NCI-H2227 treated with DMSO at 0.1 percent for 48 hours (cell line): Measurements from ENCODE around the gene OLIG2.

ENCODE experiments used
- DNase-seq: peaks from one replicate; lab custom pipeline; 2025; lab: John Stamatoyannopoulos, UW

The OLIG2 gene

GRCh38 chr21:33025489-33026442, at the start of gene OLIG2:
OLIG2 (plus strand) TSS chr21:33025935; CDS start chr21:33026863, 928 bp downstream.
- DNase-seq: no peak

- no peak for DNase-seq
These were observed 48.9 kb upstream of the OLIG2 start for GRCh38 chr21:32976791-32977190.

- no peak for DNase-seq
These were observed 48.5 kb upstream of the OLIG2 start for GRCh38 chr21:32977216-32977615.

- DNase-seq: no peak
These were observed 47.1 kb upstream of the OLIG2 start for GRCh38 chr21:32978331-32979270.

GRCh38 chr21:32979598-32980268, 46.0 kb upstream of the OLIG2 start:
- no peak for DNase-seq

- DNase-seq: no peak
These were observed 44.6 kb upstream of the OLIG2 start for GRCh38 chr21:32981096-32981495.

GRCh38 chr21:32990666-32991065, 35.1 kb upstream of the OLIG2 start:
- no peak for DNase-seq

- no peak for DNase-seq
These were observed 34.4 kb upstream of the OLIG2 start for GRCh38 chr21:32991361-32991760.

GRCh38 chr21:32993894-32994293, 31.8 kb upstream of the OLIG2 start:
- DNase-seq: no peak

- DNase-seq: no peak
These were observed 31.4 kb upstream of the OLIG2 start for GRCh38 chr21:32994305-32994704.

GRCh38 chr21:33007747-33008146, 18.0 kb upstream of the OLIG2 start:
- no peak for DNase-seq

GRCh38 chr21:33008333-33009051, 17.2 kb upstream of the OLIG2 start:
- DNase-seq: no peak

- DNase-seq: no peak
These were observed 14.8 kb upstream of the OLIG2 start for GRCh38 chr21:33010931-33011330.

GRCh38 chr21:33011462-33011861, 14.3 kb upstream of the OLIG2 start:
- no peak for DNase-seq

- no peak for DNase-seq
These were observed 12.1 kb upstream of the OLIG2 start for GRCh38 chr21:33013626-33014025.

- no peak for DNase-seq
These were observed 11.4 kb upstream of the OLIG2 start for GRCh38 chr21:33014331-33014730.

GRCh38 chr21:33015096-33015495, 10.6 kb upstream of the OLIG2 start:
- no peak for DNase-seq

GRCh38 chr21:33015756-33016155, 10.0 kb upstream of the OLIG2 start:
- DNase-seq: no peak

- no peak for DNase-seq
These were observed 6.8 kb upstream of the OLIG2 start for GRCh38 chr21:33018707-33019465.

- DNase-seq: no peak
These were observed 6.2 kb upstream of the OLIG2 start for GRCh38 chr21:33019516-33019884.
